Adrenal gland (tissue), 12 donors: ENCODE data around the gene ERICH6. TPM values are rescaled to one million over a fixed set of nuclear protein-coding genes. Genes with fewer than 3 reads are reported as not detected.

Source experiments
- DNase-seq, 7 donors: peaks; one replicate each; pipeline ENCODE4 v3.0.0-alpha.2; 2019 to 2020
- H3K27ac ChIP-seq, 5 donors: fragments of 200-600 bp; sonication (generic) in 4 of 5; 1 replicate in 3 of 5; 2 replicates in 2 of 5; pipeline versions ENCODE4 v1.5.1 to v1.8.0; 2016 to 2020; ENCODE audit warnings: mild to moderate bottlenecking in 1 of 5
- H3K27me3 ChIP-seq: fragments of 200-600 bp; 2 replicates; pipeline ENCODE4 v1.8.0; 2021
- H3K36me3 ChIP-seq, 2 donors: fragments of 200-600 bp; replicated peaks in 1 of 2; 1 replicate in 1 of 2; 2 replicates in 1 of 2; pipeline versions ENCODE4 v1.5.1 to v1.8.0; 2018 to 2022
- H3K4me1 ChIP-seq, 2 donors: fragments of 200-600 bp; replicated peaks in 1 of 2; 1 replicate in 1 of 2; 2 replicates in 1 of 2; pipeline versions ENCODE4 v1.5.1 to v1.8.0; 2018 to 2021
- H3K4me3 ChIP-seq, 4 donors: fragments of 200-600 bp; sonication (generic) in 3 of 4; one replicate each; pipeline ENCODE4 v1.5.1; 2016 to 2018
- H3K9me3 ChIP-seq, 3 donors: fragments of 200-600 bp; sonication (generic) in 1 of 3; replicated peaks in 1 of 3; 1 replicate in 2 of 3; 2 replicates in 1 of 3; pipeline versions ENCODE4 v1.5.1 to v1.8.0; 2016 to 2021
- CTCF ChIP-seq, 6 experiments: fragments of 450-650 bp in 4 of 6; fragments of 200-600 bp in 2 of 6; sonication (generic) in 1 of 6; IDR thresholded peaks; 1 replicate in 5 of 6; 2 replicates in 1 of 6; pipeline versions ENCODE4 v1.5.1 to v1.8.0; 2016 to 2021; ENCODE audit warnings: antibody characterized with exemption in 6 of 6, mild to moderate bottlenecking in 2 of 6, moderate library complexity in 1 of 6
- POLR2A ChIP-seq, 2 donors: fragments of 450-650 bp; IDR thresholded peaks; one replicate each; pipeline ENCODE4 v1.6.1; 2017; ENCODE audit warnings: antibody characterized with exemption in 2 of 2, mild to moderate bottlenecking in 2 of 2, moderate library complexity in 1 of 2
- WGBS, 4 donors: extraction: QIAGEN DNeasy Blood & Tissue Kit in 2 of 4; methylation state at CpG; one replicate each; pipeline versions ENCODE4 v1.1.5 to v1.1.7; 2013 to 2017; 5-methylcytosine and 5-hydroxymethylcytosine counted together
- intact Hi-C, 2 donors: fragments of 100-400 bp; cut with DNase I; formaldehyde crosslinking; loops; one replicate each; pipeline versions ENCODE4 v1.14.1 to v1.15.0; 2022 to 2023
- polyA plus RNA-seq, 3 donors: library from polyadenylated mRNA; stranded (reverse); fragments of 200-250 nt in 2 of 3; fragments of 350-450 nt in 1 of 3; fragmentation: Illumina TruSeq in 1 of 3; extraction: RNeasy Lipid Tissue Mini Kit (QIAGEN cat#74804) in 1 of 3; gene quantifications; one replicate each; pipeline ENCODE4 v1.2.3, GENCODE V29; 2013 to 2014
- total RNA-seq, 9 donors: library from RNA; depleted of rRNA in 4 of 9; stranded (reverse); fragments of >200 nt in 4 of 9; fragments of 120-200 nt in 1 of 9; fragmentation: NEBNext Ultra II Directional in 1 of 9; extraction: Animal tissue kit (Norgen Biotek cat#: 25700) in 1 of 9; gene quantifications; one replicate each; pipeline versions ENCODE4 v1.1.0 to v1.2.4, GENCODE V29; 2013 to 2023
- donor health status: healthy with polysubstance abuse.
- donor health status: Bipolar disorder and iron deficiency.
- donor health status: DM: yes; HTN: yes; CAD: no.
- donor health status: DM: no; HTN: no; CAD: no.
- donor health status: DM: no; HTN: no; CAD: no.
- donor health status: DM: yes; HTN: yes; CAD: no.

Gene ERICH6
- total and polyA plus RNA-seq, 12 donors, result 0.22 to 0.55 (median 0.46) TPM; not detected in 8

GRCh38 chr3:150653110-150653561 is 50.6 kb downstream of the ERICH6 start:
- no peak for DNase-seq
- Histone ChIP-seq H3K36me3 (no peaks in the 10 kb centered on the region), H3K27ac (no peak overlapping the region), H3K9me3 (no peaks in the 10 kb centered on the region), H3K4me1 (no peaks in the 10 kb centered on the region), H3K4me3 (no peak overlapping the region), H3K27me3 (no peaks in the 10 kb centered on the region)
- intact Hi-C loops, result no loop called here
- 86 to 93% (median 89%) methylated on average over 4 of the region's 4 CpGs for WGBS, 4 donors
- no peak for TF ChIP-seq POLR2A (IDR thresholded peaks at IDR 0.05)
- TF ChIP-seq CTCF (IDR thresholded peaks at IDR 0.05), result no peak

GRCh38 chr3:150640256-150640655 is 63.5 kb downstream of the ERICH6 start:
- WGBS, 4 donors, result 90 to 97% (median 96%) methylated on average over 12 of the region's 12 CpGs
- TF ChIP-seq POLR2A (IDR thresholded peaks at IDR 0.05), result no peak
- TF ChIP-seq CTCF (IDR thresholded peaks at IDR 0.05), result no peak
- H3K36me3 ChIP-seq, result no peaks in the 10 kb centered on the region
- H3K9me3 ChIP-seq, result no peaks in the 10 kb centered on the region
- H3K27me3 ChIP-seq, result no peaks in the 10 kb centered on the region
- no peak for DNase-seq
- no peaks in the 10 kb centered on the region for H3K4me1 ChIP-seq
- H3K4me3 ChIP-seq, result no peak overlapping the region
- H3K27ac ChIP-seq, result no peak overlapping the region
- intact Hi-C loops, result no loop called here

GRCh38 chr3:150639262-150639661 is 64.5 kb downstream of the ERICH6 start:
- no peak overlapping the region for H3K4me3 ChIP-seq
- no peak for TF ChIP-seq POLR2A (IDR thresholded peaks at IDR 0.05)
- no peak for TF ChIP-seq CTCF (IDR thresholded peaks at IDR 0.05)
- H3K9me3 ChIP-seq, result no peaks in the 10 kb centered on the region
- 75 to 81% (median 77%) methylated on average over 5 of the region's 5 CpGs for WGBS, 4 donors
- H3K27me3 ChIP-seq, result no peaks in the 10 kb centered on the region
- intact Hi-C loops, result no loop called here
- no peak for DNase-seq
- no peak overlapping the region for H3K27ac ChIP-seq
- H3K36me3 ChIP-seq, result no peaks in the 10 kb centered on the region
- no peaks in the 10 kb centered on the region for H3K4me1 ChIP-seq

DNA sequence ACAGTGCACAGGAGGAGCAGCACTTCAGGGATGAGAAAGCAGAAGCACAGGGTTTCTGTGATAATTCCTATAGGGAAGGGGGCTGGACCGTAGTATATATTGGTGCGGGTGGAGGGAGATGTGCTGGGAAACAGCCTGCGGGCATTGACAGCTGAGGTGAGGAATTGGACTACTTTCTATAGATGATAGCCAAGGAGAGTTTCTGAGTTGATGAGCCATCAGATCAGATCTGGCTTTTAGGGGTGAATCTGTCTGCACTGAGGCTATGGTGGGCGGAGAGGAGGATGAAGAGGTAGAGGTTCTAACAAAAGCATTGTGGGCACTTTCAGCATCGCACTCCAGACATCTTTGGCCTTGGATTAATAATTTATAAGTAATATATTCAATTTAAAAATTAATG is 67.5 kb downstream of the ERICH6 start:
- no peak for DNase-seq
- Histone ChIP-seq H3K9me3 (no peaks in the 10 kb centered on the region), H3K4me1 (no peaks in the 10 kb centered on the region), H3K27ac (no peak overlapping the region), H3K36me3 (peaks cover 0 to 6% of the 10 kb centered on the region in 2 donors), H3K4me3 (no peak overlapping the region), H3K27me3 (no peaks in the 10 kb centered on the region)
- WGBS, 4 donors, result 94 to 98% (median 97%) methylated on average over 5 of the region's 5 CpGs
- TF ChIP-seq POLR2A (IDR thresholded peaks at IDR 0.05) (no peak), CTCF (IDR thresholded peaks at IDR 0.05) (no peak)
- intact Hi-C loops, result no loop called here
